IMR-90 (cell line): ENCODE data around the gene ATP11A. TPM values are rescaled to one million over a fixed set of nuclear protein-coding genes. Genes with fewer than 3 reads are reported as not detected.

ENCODE experiments used
- ATAC-seq: fragments of 200-7000 bp; cut with Tn5 transposase; 2 replicates; pipeline ENCODE4 v1.9.1; 2020; ENCODE audit warnings: low read depth, mild to moderate bottlenecking, moderate library complexity
- BruUV-seq: library from RNA; stranded (reverse); fragments of 400-500 nt; replicated peaks from 2 replicates; lab custom pipeline; 2021; lab: Mats Ljungman, UMichigan
- CTCF ChIA-PET: fragments of 300-600 bp; formaldehyde crosslinking; extraction: SDS; loops from one replicate; lab custom pipeline; 2021; ENCODE audit warnings: antibody characterized with exemption; lab: Yijun Ruan, JAX
- POLR2A ChIA-PET: fragments of 300-600 bp; sonication (Branson Sonifier 250); formaldehyde crosslinking; loops from one replicate; lab custom pipeline; 2022; ENCODE audit warnings: antibody characterized with exemption; ENCODE audit not compliant: unreplicated experiment; lab: Charles Lee
- DNase-seq: peaks from one replicate; pipeline ENCODE4 v3.0.0; 2013
- H2AFZ ChIP-seq: replicated peaks from 2 replicates; pipeline ENCODE3; 2013; ENCODE audit warnings: low read length, mild to moderate bottlenecking; ENCODE audit not compliant: poor library complexity
- H2AK5ac ChIP-seq: 2 replicates; pipeline ENCODE4 v1.6.1; 2013; ENCODE audit warnings: low read depth, low read length, inconsistent platforms
- H2AK9ac ChIP-seq: replicated peaks from 2 replicates; pipeline ENCODE3; 2013; ENCODE audit warnings: mild to moderate bottlenecking, low read depth, low read length, moderate library complexity; ENCODE audit not compliant: poor library complexity
- H2BK120ac ChIP-seq: 2 replicates; pipeline ENCODE4 v1.6.1; 2013; ENCODE audit warnings: low read depth, low read length, inconsistent platforms
- H2BK15ac ChIP-seq: 3 replicates; pipeline ENCODE4 v1.6.1; 2013; ENCODE audit warnings: low read depth, low read length, inconsistent platforms
- H2BK20ac ChIP-seq: 2 replicates; pipeline ENCODE4 v1.6.1; 2013; ENCODE audit warnings: low read depth, mild to moderate bottlenecking, inconsistent platforms, low read length, moderate library complexity
- H2BK5ac ChIP-seq: 2 replicates; pipeline ENCODE4 v1.6.1; 2013; ENCODE audit warnings: mild to moderate bottlenecking, low read depth, low read length, inconsistent platforms; ENCODE audit not compliant: poor library complexity, severe bottlenecking
- H3K14ac ChIP-seq: replicated peaks from 2 replicates; pipeline ENCODE4 v1.6.1; 2013; ENCODE audit warnings: low read depth, low read length, inconsistent platforms
- H3K18ac ChIP-seq: 2 replicates; pipeline ENCODE4 v1.6.1; 2013; ENCODE audit warnings: low read depth, low read length, control low read depth
- H3K23ac ChIP-seq: 2 replicates; pipeline ENCODE4 v1.6.1; 2013; ENCODE audit warnings: low read depth, low read length, inconsistent platforms
- H3K27ac ChIP-seq: 2 replicates; pipeline ENCODE4 v1.5.1; 2013; ENCODE audit warnings: mild to moderate bottlenecking, control low read depth, low read length; ENCODE audit not compliant: insufficient read depth
- H3K27me3 ChIP-seq: 2 replicates; pipeline ENCODE4 v1.6.1; 2013; ENCODE audit warnings: low read length; ENCODE audit not compliant: control insufficient read depth, insufficient read depth
- H3K36me3 ChIP-seq: 2 replicates; pipeline ENCODE4 v1.6.1; 2013; ENCODE audit warnings: low read length, mixed read lengths; ENCODE audit not compliant: control insufficient read depth, insufficient read depth
- H3K4ac ChIP-seq: 2 replicates; pipeline ENCODE4 v1.6.1; 2013; ENCODE audit warnings: low read depth, low read length, inconsistent platforms
- H3K4me1 ChIP-seq: 2 replicates; pipeline ENCODE4 v1.6.1; 2013; ENCODE audit warnings: low read length, mixed read lengths; ENCODE audit not compliant: control insufficient read depth, insufficient read depth
- H3K4me2 ChIP-seq: 2 replicates; pipeline ENCODE4 v1.6.1; 2013; ENCODE audit warnings: low read depth, mild to moderate bottlenecking, control low read depth, low read length, moderate library complexity
- H3K4me3 ChIP-seq: 2 replicates; pipeline ENCODE4 v1.5.1; 2013; ENCODE audit warnings: low read depth, mild to moderate bottlenecking, control low read depth, low read length, moderate library complexity; ENCODE audit not compliant: insufficient read depth
- H3K56ac ChIP-seq: 2 replicates; pipeline ENCODE4 v1.6.1; 2013; ENCODE audit warnings: low read length, inconsistent platforms; ENCODE audit not compliant: insufficient read depth; ENCODE audit errors: extremely low read depth
- H3K79me1 ChIP-seq, 2 experiments: 2 replicates each; pipeline ENCODE4 v1.6.1; 2013; ENCODE audit warnings: low read length in 2 of 2, inconsistent platforms in 1 of 2, low read depth in 1 of 2
- H3K9ac ChIP-seq: 2 replicates; pipeline ENCODE4 v1.6.1; 2013; ENCODE audit warnings: low read depth, low read length, control low read depth
- H3K9me1 ChIP-seq: 2 replicates; pipeline ENCODE4 v1.6.1; 2013; ENCODE audit warnings: low read length, inconsistent platforms; ENCODE audit not compliant: insufficient read depth
- H3K9me3 ChIP-seq: 2 replicates; pipeline ENCODE4 v1.6.1; 2013; ENCODE audit warnings: low read length; ENCODE audit not compliant: control insufficient read depth, insufficient read depth
- H4K20me1 ChIP-seq: 2 replicates; pipeline ENCODE4 v1.6.1; 2013; ENCODE audit warnings: low read length, inconsistent platforms; ENCODE audit not compliant: insufficient read depth
- H4K5ac ChIP-seq: 2 replicates; pipeline ENCODE4 v1.6.1; 2013; ENCODE audit warnings: mild to moderate bottlenecking, low read depth, low read length, control low read depth
- H4K8ac ChIP-seq, 2 experiments: 2 replicates each; pipeline ENCODE4 v1.6.1; 2013; ENCODE audit warnings: low read depth in 2 of 2, low read length in 2 of 2, control low read depth in 1 of 2, inconsistent platforms in 1 of 2
- H4K91ac ChIP-seq: 2 replicates; pipeline ENCODE4 v1.6.1; 2013; ENCODE audit warnings: low read depth, low read length, inconsistent platforms; ENCODE audit not compliant: insufficient read depth
- BHLHE40 ChIP-seq: fragments of 150-350 bp; IDR thresholded peaks from 2 replicates; pipeline ENCODE4 v1.6.1; 2016; ENCODE audit warnings: mild to moderate bottlenecking, low read depth, low read length
- CEBPB ChIP-seq: IDR thresholded peaks from 2 replicates; pipeline ENCODE4 v1.6.1; 2012; ENCODE audit warnings: low read depth, low read length, improper control_type of control experiment
- MAFK ChIP-seq: IDR thresholded peaks from 2 replicates; pipeline ENCODE4 v1.6.1; 2012; ENCODE audit warnings: low read depth, low read length, improper control_type of control experiment
- MAZ ChIP-seq: IDR thresholded peaks from 2 replicates; pipeline ENCODE4 v1.6.1; 2012; ENCODE audit warnings: low read depth, mild to moderate bottlenecking, low read length, improper control_type of control experiment, moderate library complexity, borderline replicate concordance
- MXI1 ChIP-seq: IDR thresholded peaks from 2 replicates; pipeline ENCODE4 v1.6.1; 2012; ENCODE audit warnings: low read depth, mild to moderate bottlenecking, low read length, moderate library complexity, borderline replicate concordance
- NFE2L2 ChIP-seq: fragments of 150-350 bp; IDR thresholded peaks from 2 replicates; pipeline ENCODE4 v1.6.1; 2016; ENCODE audit warnings: low read depth, mild to moderate bottlenecking, low read length
- POLR2A ChIP-seq: IDR thresholded peaks from 2 replicates; pipeline ENCODE4 v1.6.1; 2012; ENCODE audit warnings: mild to moderate bottlenecking, low read depth, low read length
- SMC3 ChIP-seq: fragments of 150-350 bp; IDR thresholded peaks from 2 replicates; pipeline ENCODE4 v1.6.1; 2016; ENCODE audit warnings: low read depth, mild to moderate bottlenecking, antibody characterized with exemption, low read length, moderate library complexity
- USF2 ChIP-seq: fragments of 150-350 bp; IDR thresholded peaks from 2 replicates; pipeline ENCODE4 v1.6.1; 2017; ENCODE audit warnings: mild to moderate bottlenecking, antibody characterized with exemption, low read length, low read depth
- WGBS, 2 experiments: methylation state at CpG; one replicate each; pipeline versions ENCODE4 v1.1.5 to v1.1.7; 2013; ENCODE audit warnings: missing lambda C conversion rate in 2 of 2; ENCODE audit not compliant: insufficient read length in 1 of 2; ENCODE audit errors: extremely low coverage in 2 of 2; 5-methylcytosine and 5-hydroxymethylcytosine counted together
- dilution Hi-C: fragments of 300-500 bp; cut with HindIII; formaldehyde crosslinking; loops from one replicate; pipeline ENCODE4 v1.14.3; 2018; ENCODE audit warnings: low sequenced_read_pairs; ENCODE audit not compliant: unreplicated experiment
- in situ Hi-C: fragments of 300-500 bp; cut with MboI; formaldehyde crosslinking; loops from 3 replicates; pipeline ENCODE4 v1.14.3; 2019; ENCODE audit warnings: low sequenced_read_pairs, inconsistent platforms, mixed read lengths
- intact Hi-C: fragments of 100-400 bp; cut with micrococcal nuclease; formaldehyde crosslinking; loops from 2 replicates; pipeline ENCODE4 v1.10.0; 2022
- polyA plus RNA-seq, 3 experiments: library from polyadenylated mRNA; depleted of rRNA; stranded (reverse); fragments of >200 nt; gene quantifications; 2 replicates each; pipeline ENCODE4 v1.2.3, GENCODE V29; 2012; ENCODE audit warnings: low replicate concordance in 1 of 3
- total RNA-seq: library from RNA; depleted of rRNA; stranded (reverse); fragments of >200 nt; gene quantifications from 2 replicates; pipeline ENCODE4 v1.2.3, GENCODE V29; 2012

Gene ATP11A
- total and polyA plus RNA-seq, 2 of the 4 experiments (the other 2 are of a cell fraction): 8.4 to 12.0 TPM

GRCh38 chr13:112655913-112656312 lies 33.9 kb upstream of the ATP11A start:
- H2BK20ac ChIP-seq: no peak overlapping the region
- ATAC-seq: no peak
- WGBS, 2 experiments: no CpG with 5 or more reads among the region's 5 CpGs
- H3K14ac ChIP-seq: no peak overlapping the region
- H2BK120ac ChIP-seq: no peak overlapping the region
- no peak overlapping the region for H3K18ac ChIP-seq
- ChIA-PET POLR2A (no interaction called here), CTCF (no interaction called here)
- no peak overlapping the region for H4K5ac ChIP-seq
- H2AFZ ChIP-seq: no peak overlapping the region
- no peak overlapping the region for H3K4me2 ChIP-seq
- no peak overlapping the region for H3K27ac ChIP-seq
- no peak overlapping the region for H3K9ac ChIP-seq
- H3K4ac ChIP-seq: no peak overlapping the region
- H4K20me1 ChIP-seq: no peaks in the 10 kb centered on the region
- no peak for DNase-seq
- H3K9me3 ChIP-seq: no peaks in the 10 kb centered on the region
- H3K56ac ChIP-seq: no peak overlapping the region
- no peak overlapping the region for H3K23ac ChIP-seq
- H4K8ac ChIP-seq: no peak overlapping the region
- H3K27me3 ChIP-seq: peaks cover 15% of the 10 kb centered on the region
- no TSS peak for BruUV-seq
- no peak overlapping the region for H2AK5ac ChIP-seq
- no peak overlapping the region for H2BK15ac ChIP-seq
- H2AK9ac ChIP-seq: no peak overlapping the region
- H2BK5ac ChIP-seq: no peak overlapping the region
- H3K4me1 ChIP-seq: no peaks in the 10 kb centered on the region; the same call in 1 of the 2 replicates
- H4K91ac ChIP-seq: no peak overlapping the region
- H3K36me3 ChIP-seq: no peaks in the 10 kb centered on the region
- intact Hi-C loops: no loop called here
- TF ChIP-seq MXI1 (no peak), USF2 (no peak), NFE2L2 (no peak), MAZ (no peak), SMC3 (no peak), CEBPB (no peak), BHLHE40 (no peak), MAFK (no peak), POLR2A (no peak)
- in situ Hi-C loops: no loop called here
- H3K79me1 ChIP-seq: no peaks in the 10 kb centered on the region
- dilution Hi-C loops: no loop called here
- H3K9me1 ChIP-seq: no peaks in the 10 kb centered on the region
- H3K4me3 ChIP-seq: no peak overlapping the region
